GM12878 (cell line): Measurements from ENCODE around the gene FBXL19. TPM values are rescaled to one million over a fixed set of nuclear protein-coding genes. Genes with fewer than 3 reads are reported as not detected.

Source experiments
- ATAC-seq: fragments of 200-7000 bp; cut with Tn5 transposase; 3 replicates; pipeline ENCODE4 v1.9.1; 2020; ENCODE audit warnings: mild to moderate bottlenecking, moderate library complexity
- BruUV-seq: library from RNA; stranded (reverse); fragments of 400-500 nt; replicated peaks from 2 replicates; lab custom pipeline; 2021; lab: Mats Ljungman, UMichigan
- CTCF ChIA-PET: fragments of 300-600 bp; sonication (Branson Sonifier 250); formaldehyde crosslinking; extraction: SDS; loops from one replicate; lab custom pipeline; 2021; ENCODE audit warnings: inconsistent platforms; lab: Yijun Ruan, JAX
- POLR2A ChIA-PET: fragments of 350-600 bp; formaldehyde crosslinking; extraction: SDS; loops from one replicate; lab custom pipeline; 2021; ENCODE audit warnings: inconsistent platforms; lab: Charles Lee
- RAD21 ChIA-PET: fragments of 300-600 bp; sonication (Branson Sonifier 250); formaldehyde crosslinking; loops from one replicate; lab custom pipeline; 2023; ENCODE audit warnings: antibody characterized with exemption; ENCODE audit not compliant: unreplicated experiment; lab: Charles Lee
- SMC1A ChIA-PET: fragments of 300-600 bp; sonication (Branson Sonifier 250); formaldehyde crosslinking; loops from one replicate; lab custom pipeline; 2023; ENCODE audit not compliant: unreplicated experiment, uncharacterized antibody; lab: Charles Lee
- DNase-seq: peaks from one replicate; pipeline ENCODE4 v3.0.0-alpha.2; 2011; ENCODE audit warnings: low read depth, low spot score
- FAIRE-seq: peaks from 3 replicates; lab custom pipeline; 2011; peaks lifted over from hg19 to GRCh38; lab: Jason Lieb, UNC
- H2AFZ ChIP-seq: 2 replicates; pipeline ENCODE4 v1.6.0; 2011; ENCODE audit warnings: low read depth, low read length, control low read depth; ENCODE audit not compliant: control insufficient read depth
- H3K27ac ChIP-seq: 2 replicates; pipeline ENCODE4 v1.5.1; 2011; ENCODE audit warnings: control low read depth; ENCODE audit not compliant: control insufficient read depth, insufficient read depth
- H3K27me3 ChIP-seq, 2 experiments: replicated peaks in 1 of 2; 2 replicates each; pipeline versions ENCODE4 v1.6.0 to v1.6.1; 2011; ENCODE audit warnings: low read length in 1 of 2; ENCODE audit not compliant: control insufficient read depth in 2 of 2, insufficient read depth in 2 of 2
- H3K36me3 ChIP-seq, 2 experiments: 2 replicates each; pipeline ENCODE4 v1.5.1; 2011; ENCODE audit warnings: low read length in 1 of 2; ENCODE audit not compliant: control insufficient read depth in 2 of 2, insufficient read depth in 2 of 2
- H3K4me1 ChIP-seq: 2 replicates; pipeline ENCODE4 v1.6.1; 2011; ENCODE audit warnings: mild to moderate bottlenecking, low read length, moderate library complexity, mixed read lengths; ENCODE audit not compliant: control insufficient read depth, insufficient read depth
- H3K4me2 ChIP-seq: 2 replicates; pipeline ENCODE4 v1.6.0; 2011; ENCODE audit warnings: control low read depth; ENCODE audit not compliant: control insufficient read depth, insufficient read depth
- H3K4me3 ChIP-seq: fragments of 200-600 bp; sonication (generic); 2 replicates; pipeline ENCODE4 v1.5.1; 2016
- H3K79me2 ChIP-seq: 2 replicates; pipeline ENCODE4 v1.6.0; 2011; ENCODE audit warnings: low read length; ENCODE audit not compliant: control insufficient read depth, insufficient read depth
- H3K9ac ChIP-seq: 2 replicates; pipeline ENCODE4 v1.8.0; 2011; ENCODE audit warnings: low read length, control low read depth, mixed read lengths; ENCODE audit not compliant: control insufficient read depth, insufficient read depth
- H3K9me3 ChIP-seq: replicated peaks from 3 replicates; pipeline ENCODE4 v1.5.1; 2011; ENCODE audit warnings: mild to moderate bottlenecking, low read length; ENCODE audit not compliant: control insufficient read depth, insufficient read depth
- H4K20me1 ChIP-seq: 2 replicates; pipeline ENCODE4 v1.6.0; 2011; ENCODE audit not compliant: control insufficient read depth, insufficient read depth
- ATF2 ChIP-seq: IDR thresholded peaks from 2 replicates; pipeline ENCODE4 v1.6.1; 2012; ENCODE audit warnings: low read length, inconsistent platforms
- CEBPZ ChIP-seq: fragments of 150-350 bp; IDR thresholded peaks from 2 replicates; pipeline ENCODE4 v1.6.1; 2016; ENCODE audit warnings: low read depth, low read length
- CHD2 ChIP-seq: IDR thresholded peaks from 2 replicates; pipeline ENCODE4 v1.6.1; 2011; ENCODE audit warnings: low read depth, low read length, improper control_type of control experiment, borderline replicate concordance
- E2F8 ChIP-seq: fragments of 450-650 bp; IDR thresholded peaks from 2 replicates; pipeline ENCODE4 v1.6.1; 2018; ENCODE audit warnings: mild to moderate bottlenecking, low read depth, moderate library complexity; ENCODE audit not compliant: partially characterized antibody
- IRF4 ChIP-seq: IDR thresholded peaks from 2 replicates; pipeline ENCODE4 v1.6.1; 2011; ENCODE audit warnings: low read depth, low read length
- NFIC ChIP-seq: IDR thresholded peaks from 2 replicates; pipeline ENCODE4 v1.6.1; 2012; ENCODE audit warnings: low read depth, mild to moderate bottlenecking, inconsistent platforms, low read length, moderate library complexity
- PBX3 ChIP-seq: IDR thresholded peaks from 2 replicates; pipeline ENCODE4 v1.6.1; 2011; ENCODE audit warnings: mild to moderate bottlenecking, low read depth, low read length, moderate library complexity; ENCODE audit not compliant: insufficient replicate concordance
- ZBTB33 ChIP-seq: fragments of 450-650 bp; IDR thresholded peaks from 2 replicates; pipeline ENCODE4 v1.6.1; 2017; ENCODE audit warnings: mild to moderate bottlenecking
- ZNF622 ChIP-seq: fragments of 450-650 bp; IDR thresholded peaks from 2 replicates; pipeline ENCODE4 v1.6.1; 2017; ENCODE audit warnings: mild to moderate bottlenecking, inconsistent platforms
- WGBS: methylation state at CpG from one replicate; pipeline ENCODE4 v1.1.6; 2016; ENCODE audit warnings: low lambda C conversion rate; ENCODE audit not compliant: insufficient replicate concordance, insufficient coverage; ENCODE audit errors: missing lambda C conversion rate; 5-methylcytosine and 5-hydroxymethylcytosine counted together
- in situ Hi-C: fragments of 300-500 bp; cut with MboI; formaldehyde crosslinking; loops from 9 replicates; pipeline ENCODE4 v1.14.3; 2018; ENCODE audit warnings: mixed read lengths
- intact Hi-C: fragments of 100-400 bp; cut with micrococcal nuclease; formaldehyde crosslinking; loops from one replicate; pipeline ENCODE4 v1.14.2; 2022; ENCODE audit not compliant: unreplicated experiment
- polyA plus RNA-seq, 11 experiments: library from polyadenylated mRNA; depleted of rRNA in 4 of 11; unstranded in 6 of 11; stranded (reverse) in 5 of 11; fragments of >200 nt; fragmentation: Nextera tagmentation in 4 of 11; fragmentation: Illumina TruSeq in 1 of 11; extraction: Ambion mirVana in 4 of 11; extraction: Trizol in 1 of 11; gene quantifications; 1 replicate in 1 of 11; 2 replicates in 10 of 11; pipeline versions ENCODE4 v1.2.1 to v1.2.3, GENCODE V29; 2011 to 2016; ENCODE audit warnings: inconsistent platforms in 2 of 11, missing spikeins in 2 of 11, low read depth in 1 of 11
- total RNA-seq, 4 experiments: library from RNA; depleted of rRNA in 3 of 4; stranded (reverse); fragments of >200 nt in 3 of 4; fragmentation: Illumina TruSeq in 1 of 4; extraction: Trizol in 1 of 4; gene quantifications; 2 replicates each; pipeline versions ENCODE4 v1.2.1 to v1.2.3, GENCODE V29; 2013 to 2021

Gene FBXL19
- total and polyA plus RNA-seq, 10 of the 15 experiments (the other 5 are each of a cell fraction or from before 2014, with no cell fraction given), result 0.02 to 32.1 (median 6.8) TPM; not detected in 1

- Histone ChIP-seq H3K9me3 (no peaks in the 10 kb centered on the region), H2AFZ (no peak overlapping the region), H3K4me3 (no peak overlapping the region), H3K36me3 (peaks cover 5 to 35% of the 10 kb centered on the region in 2 experiments), H3K27me3 (no peaks in the 10 kb centered on the region), H3K4me2 (no peak overlapping the region), H3K79me2 (no peaks in the 10 kb centered on the region), H3K9ac (no peak overlapping the region), H3K27ac (no peak overlapping the region), H3K4me1 (no peaks in the 10 kb centered on the region), H4K20me1 (no peaks in the 10 kb centered on the region)
- ChIA-PET RAD21 (interaction anchor here (1.3 kb wide), 1 partner anchor 16 kb away, joined by 3 read pairs; no protein-coding TSS in a partner anchor), POLR2A (interaction anchor here (0.5 to 1.1 kb wide), 2 partner anchors 12 to 437 kb away, joined by 3 read pairs; no protein-coding TSS in a partner anchor), SMC1A (interaction anchor here (1.3 to 2.1 kb wide), 3 partner anchors 110 to 160 kb away, joined by 4 to 5 read pairs (median 4); no protein-coding TSS in a partner anchor), CTCF (interaction anchor here (0.9 to 2.8 kb wide), 6 partner anchors 14 to 160 kb away, joined by 3 to 14 read pairs (median 6); no protein-coding TSS in a partner anchor)
- TF ChIP-seq ZBTB33 (no peak), E2F8 (no peak), NFIC (no peak), CHD2 (no peak), ZNF622 (no peak), PBX3 (no peak), IRF4 (no peak), ATF2 (no peak), CEBPZ (no peak)
- no TSS peak for BruUV-seq
- FAIRE-seq (no peak), ATAC-seq (no peak), DNase-seq (no peak)
- in situ Hi-C loops (loop anchor here (25.0 kb wide), 1 partner anchor 455 kb away; the partner anchor contains the start of genes COX6A2 and ZNF843), intact Hi-C loops (no loop called here)
- WGBS, result 87% methylated on average over 17 of the region's 17 CpGs
Measured at GRCh38 chr16:30982548-30983288, 59.3 kb downstream of the FBXL19 start.
